Tibial artery (tissue), 4 donors: ENCODE data around the gene ZSCAN5A.

ENCODE experiments used
- DNase-seq, 2 donors: peaks; one replicate each; pipeline ENCODE4 v3.0.0-alpha.2; 2019
- H3K27ac ChIP-seq, 2 donors: fragments of 200-600 bp; sonication (generic) in 1 of 2; 1 replicate in 1 of 2; 2 replicates in 1 of 2; pipeline ENCODE4 v1.5.1; 2018 to 2019; ENCODE audit warnings: mild to moderate bottlenecking in 1 of 2
- H3K27me3 ChIP-seq, 2 donors: fragments of 200-600 bp; sonication (generic) in 1 of 2; one replicate each; pipeline versions ENCODE4 v1.5.1 to v1.6.0; 2016 to 2019
- H3K36me3 ChIP-seq, 3 donors: fragments of 200-600 bp; sonication (generic) in 2 of 3; one replicate each; pipeline ENCODE4 v1.5.1; 2016 to 2019; ENCODE audit warnings: mild to moderate bottlenecking in 2 of 3
- H3K4me1 ChIP-seq, 4 donors: fragments of 200-600 bp; sonication (generic) in 2 of 4; 1 replicate in 3 of 4; 2 replicates in 1 of 4; pipeline ENCODE4 v1.5.1; 2016 to 2019
- H3K4me3 ChIP-seq, 2 donors: fragments of 200-600 bp; sonication (generic) in 1 of 2; 1 replicate in 1 of 2; 2 replicates in 1 of 2; pipeline ENCODE4 v1.5.1; 2018 to 2019; ENCODE audit warnings: mild to moderate bottlenecking in 2 of 2
- H3K9me3 ChIP-seq, 3 donors: fragments of 200-600 bp; sonication (generic) in 1 of 3; one replicate each; pipeline ENCODE4 v1.5.1; 2016 to 2019
- intact Hi-C: fragments of 100-400 bp; cut with DNase I; formaldehyde crosslinking; loops from one replicate; pipeline ENCODE4 v1.15.0; 2023; ENCODE audit warnings: low total_unique reads
- TF ChIP-seq, protein P1 (sequence below), 2 experiments: fragments of 200-600 bp in 1 of 2; fragments of 450-650 bp in 1 of 2; IDR thresholded peaks; one replicate each; pipeline ENCODE4 v1.5.1; 2017 to 2019; ENCODE audit warnings: antibody characterized with exemption in 2 of 2, mild to moderate bottlenecking in 1 of 2, moderate library complexity in 1 of 2

Gene ZSCAN5A

DNA sequence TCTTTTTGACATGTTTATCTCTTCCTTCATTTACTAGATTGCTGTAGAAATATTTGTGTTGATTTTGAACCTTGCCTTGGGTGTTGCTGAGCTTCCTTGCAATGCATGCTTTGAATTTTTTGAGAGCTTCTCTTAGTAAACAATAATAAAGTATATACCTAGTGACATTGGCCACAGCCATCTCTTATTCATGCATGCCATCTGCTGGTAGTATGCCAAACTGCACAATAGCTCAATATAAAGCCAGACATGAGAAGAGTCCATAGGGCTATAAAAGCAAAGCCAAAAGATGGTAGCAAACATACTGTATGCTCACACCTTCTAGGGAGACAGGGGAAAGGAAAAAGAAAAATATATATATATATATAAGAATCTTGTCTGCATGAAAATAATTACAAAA is 18.9 kb upstream of the ZSCAN5A start:
- no peaks in the 10 kb centered on the region for H3K27me3 ChIP-seq
- no peak overlapping the region for H3K27ac ChIP-seq
- peak in 1 of 2 donors; percentile 45 for DNase-seq
- H3K4me1 ChIP-seq: no peaks in the 10 kb centered on the region
- H3K36me3 ChIP-seq: no peaks in the 10 kb centered on the region
- intact Hi-C loops: no loop called here
- peaks cover 3 to 53% (median 22%) of the 10 kb centered on the region in 3 donors for H3K9me3 ChIP-seq
- TF ChIP-seq, protein P1, sequence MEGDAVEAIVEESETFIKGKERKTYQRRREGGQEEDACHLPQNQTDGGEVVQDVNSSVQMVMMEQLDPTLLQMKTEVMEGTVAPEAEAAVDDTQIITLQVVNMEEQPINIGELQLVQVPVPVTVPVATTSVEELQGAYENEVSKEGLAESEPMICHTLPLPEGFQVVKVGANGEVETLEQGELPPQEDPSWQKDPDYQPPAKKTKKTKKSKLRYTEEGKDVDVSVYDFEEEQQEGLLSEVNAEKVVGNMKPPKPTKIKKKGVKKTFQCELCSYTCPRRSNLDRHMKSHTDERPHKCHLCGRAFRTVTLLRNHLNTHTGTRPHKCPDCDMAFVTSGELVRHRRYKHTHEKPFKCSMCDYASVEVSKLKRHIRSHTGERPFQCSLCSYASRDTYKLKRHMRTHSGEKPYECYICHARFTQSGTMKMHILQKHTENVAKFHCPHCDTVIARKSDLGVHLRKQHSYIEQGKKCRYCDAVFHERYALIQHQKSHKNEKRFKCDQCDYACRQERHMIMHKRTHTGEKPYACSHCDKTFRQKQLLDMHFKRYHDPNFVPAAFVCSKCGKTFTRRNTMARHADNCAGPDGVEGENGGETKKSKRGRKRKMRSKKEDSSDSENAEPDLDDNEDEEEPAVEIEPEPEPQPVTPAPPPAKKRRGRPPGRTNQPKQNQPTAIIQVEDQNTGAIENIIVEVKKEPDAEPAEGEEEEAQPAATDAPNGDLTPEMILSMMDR (IDR thresholded peaks at IDR 0.05): no peak
- H3K4me3 ChIP-seq: no peak overlapping the region

DNA sequence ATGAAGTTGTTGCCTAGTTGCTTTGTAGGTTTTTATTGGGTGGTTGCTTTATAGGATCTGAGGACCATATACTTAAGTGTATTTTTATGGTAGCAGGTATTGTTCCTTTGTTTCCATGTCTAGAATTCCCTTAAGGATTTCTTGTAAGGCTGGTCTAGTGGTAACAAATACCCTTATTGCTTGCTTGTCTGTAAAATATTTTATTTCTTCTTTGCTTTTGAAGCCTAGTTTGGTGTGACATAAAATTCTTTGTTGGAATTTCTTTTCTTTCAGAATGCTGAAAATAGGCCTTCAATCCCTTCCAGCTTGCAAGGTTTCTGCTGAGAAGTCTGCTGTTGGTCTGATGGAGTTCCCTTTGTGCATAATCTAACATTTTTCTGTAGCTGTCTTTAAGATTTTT is 18.1 kb upstream of the ZSCAN5A start:
- TF ChIP-seq, protein P1 (IDR thresholded peaks at IDR 0.05): no peak
- Histone ChIP-seq H3K27ac (no peak overlapping the region), H3K36me3 (no peaks in the 10 kb centered on the region), H3K27me3 (no peaks in the 10 kb centered on the region), H3K9me3 (peaks cover 3 to 45% (median 22%) of the 10 kb centered on the region in 3 donors), H3K4me1 (no peaks in the 10 kb centered on the region), H3K4me3 (no peak overlapping the region)
- no peak for DNase-seq
- intact Hi-C loops: no loop called here

DNA sequence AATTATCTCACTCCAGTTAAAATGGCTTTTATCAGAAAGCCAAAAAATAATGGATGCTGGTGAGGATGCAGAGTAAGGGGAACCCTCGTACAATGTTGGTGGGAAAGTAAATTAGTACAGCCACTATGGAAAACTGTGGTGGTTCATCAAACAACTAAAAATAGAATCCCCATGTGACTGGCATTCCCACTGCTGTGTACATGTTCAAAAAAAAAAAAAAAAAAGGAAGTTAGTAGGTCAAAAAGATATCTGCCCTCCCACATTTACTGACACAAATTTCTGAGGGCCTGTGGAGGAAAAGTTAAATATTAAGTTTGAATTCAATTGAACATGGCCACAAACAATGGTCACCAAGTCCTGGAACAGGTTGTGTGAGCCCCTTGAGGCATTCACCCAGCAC is 9.8 kb upstream of the ZSCAN5A start:
- Histone ChIP-seq H3K36me3 (peaks cover 0 to 4% (median 0%) of the 10 kb centered on the region in 3 donors), H3K4me1 (no peaks in the 10 kb centered on the region), H3K4me3 (no peak overlapping the region), H3K27ac (no peak overlapping the region), H3K27me3 (no peaks in the 10 kb centered on the region), H3K9me3 (peaks cover 0 to 9% (median 0%) of the 10 kb centered on the region in 3 donors)
- TF ChIP-seq, protein P1 (IDR thresholded peaks at IDR 0.05): no peak
- no peak for DNase-seq
- intact Hi-C loops: no loop called here

DNA sequence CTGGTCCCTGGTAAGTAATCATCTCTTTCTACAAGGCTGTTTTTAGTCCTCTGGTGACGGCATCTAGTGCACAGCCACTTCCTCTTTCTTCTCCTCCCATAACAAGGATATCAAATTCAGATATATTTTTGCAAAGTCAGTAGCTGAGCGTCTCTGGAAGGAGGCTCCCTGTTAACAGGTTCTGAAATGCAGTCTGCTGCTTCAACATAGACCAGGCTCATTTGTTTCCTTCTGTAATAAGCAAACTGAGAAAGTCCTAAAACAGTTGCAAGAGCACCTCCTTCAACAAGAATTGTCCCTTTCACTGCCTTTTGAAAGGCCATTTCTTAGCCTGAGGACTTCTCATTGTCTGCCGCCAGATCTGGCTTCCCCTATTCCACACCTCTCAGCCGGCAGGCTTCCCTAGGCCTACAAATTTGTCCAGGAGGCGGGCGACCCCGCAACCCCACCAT is 7.4 kb upstream of the ZSCAN5A start:
- no peaks in the 10 kb centered on the region for H3K27me3 ChIP-seq
- no peak overlapping the region for H3K4me3 ChIP-seq
- DNase-seq: no peak
- H3K4me1 ChIP-seq: no peaks in the 10 kb centered on the region
- H3K27ac ChIP-seq: no peak overlapping the region
- intact Hi-C loops: no loop called here
- peaks cover 0 to 9% (median 0%) of the 10 kb centered on the region in 3 donors for H3K9me3 ChIP-seq
- TF ChIP-seq, protein P1 (IDR thresholded peaks at IDR 0.05): no peak
- H3K36me3 ChIP-seq: peaks cover 0 to 4% (median 0%) of the 10 kb centered on the region in 3 donors

DNA sequence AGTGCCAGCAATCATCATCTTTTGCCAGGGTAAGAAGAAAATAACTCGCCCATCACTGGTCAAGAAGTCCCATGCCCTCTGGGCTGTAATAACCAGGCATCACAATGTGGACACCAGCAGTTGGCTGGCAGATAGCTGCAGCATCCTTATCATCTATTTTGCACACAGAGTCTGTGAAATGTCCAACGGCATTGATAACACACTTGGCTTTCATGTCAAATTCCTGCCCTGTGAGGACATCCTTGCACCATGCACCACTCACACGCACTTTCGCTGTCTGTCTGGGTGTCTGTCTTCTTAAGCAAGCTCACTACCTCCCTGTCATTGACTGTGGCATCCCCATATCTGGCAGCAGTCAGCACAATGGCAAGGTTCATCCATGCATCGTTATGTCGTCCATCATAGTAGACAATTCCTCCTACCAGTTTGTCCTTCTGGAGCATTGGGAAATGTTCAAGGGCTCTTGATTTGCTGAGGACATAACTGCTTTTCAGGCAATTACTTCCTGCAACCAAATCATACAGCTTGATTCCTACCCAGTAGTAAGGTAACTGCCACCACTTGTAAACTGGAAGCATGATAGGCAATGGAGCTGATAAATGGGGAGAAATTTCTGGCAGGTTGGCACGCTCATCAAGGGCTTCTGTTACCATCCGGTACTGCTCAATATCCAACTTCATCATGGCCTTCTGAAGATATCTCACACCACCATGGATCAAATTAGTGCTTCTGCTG is 6.8 kb upstream of the ZSCAN5A start:
- TF ChIP-seq, protein P1 (IDR thresholded peaks at IDR 0.05): no peak
- Histone ChIP-seq H3K9me3 (peaks cover 0 to 9% (median 0%) of the 10 kb centered on the region in 3 donors), H3K27me3 (no peaks in the 10 kb centered on the region), H3K4me3 (no peak overlapping the region), H3K27ac (no peak overlapping the region), H3K36me3 (peaks cover 0 to 4% (median 0%) of the 10 kb centered on the region in 3 donors), H3K4me1 (no peaks in the 10 kb centered on the region)
- DNase-seq: no peak
- intact Hi-C loops: no loop called here
